H1 (cell line): ENCODE measurements around the gene ADGRG2. TPM values are rescaled to one million over a fixed set of nuclear protein-coding genes. Genes with fewer than 3 reads are reported as not detected.

ENCODE experiments used
- ASH2L ChIP-seq: fragments of 200-600, 300-600 bp; sonication (generic); IDR thresholded peaks from one replicate; pipeline ENCODE4 v1.7.1; 2017; ENCODE audit warnings: low read length
- CBX5 ChIP-seq: fragments of 300-800, 300-1000 bp; sonication (generic); IDR thresholded peaks from 2 replicates; pipeline ENCODE4 v1.7.1; 2016; ENCODE audit warnings: antibody characterized with exemption, low read length, low read depth
- E2F6 ChIP-seq: IDR thresholded peaks from 2 replicates; pipeline ENCODE4 v1.6.1; 2012; ENCODE audit warnings: inconsistent platforms
- GABPA ChIP-seq: IDR thresholded peaks from 2 replicates; pipeline ENCODE4 v1.6.1; 2011; ENCODE audit warnings: mild to moderate bottlenecking, low read length, moderate library complexity, borderline replicate concordance; ENCODE audit not compliant: insufficient read depth
- POLR2AphosphoS5 ChIP-seq: IDR thresholded peaks from 2 replicates; pipeline ENCODE4 v1.6.1; 2011; ENCODE audit warnings: low read depth, low read length
- RFX5 ChIP-seq: IDR thresholded peaks from 2 replicates; pipeline ENCODE4 v1.6.1; 2011; ENCODE audit warnings: low read depth, low read length, improper control_type of control experiment, borderline replicate concordance
- RXRA ChIP-seq: IDR thresholded peaks from 2 replicates; pipeline ENCODE4 v1.6.1; 2011; ENCODE audit warnings: low read depth, mild to moderate bottlenecking, low read length, moderate library complexity; ENCODE audit not compliant: insufficient read depth
- SP1 ChIP-seq: IDR thresholded peaks from 2 replicates; pipeline ENCODE4 v1.6.1; 2011; ENCODE audit warnings: low read depth, low read length
- TAF1 ChIP-seq: IDR thresholded peaks from 2 replicates; pipeline ENCODE4 v1.6.1; 2011; ENCODE audit warnings: mild to moderate bottlenecking, low read depth, low read length
- USF2 ChIP-seq: IDR thresholded peaks from 2 replicates; pipeline ENCODE4 v1.6.1; 2011; ENCODE audit warnings: low read length, improper control_type of control experiment
- polyA plus RNA-seq, 7 experiments: library from polyadenylated mRNA; depleted of rRNA in 3 of 7; stranded (reverse) in 5 of 7; unstranded in 2 of 7; fragments of >200 nt in 5 of 7; fragments of 200-250 nt in 2 of 7; gene quantifications; 1 replicate in 5 of 7; 2 replicates in 1 of 7; 4 replicates in 1 of 7; pipeline versions ENCODE4 v1.2.1 to v1.2.3, GENCODE V29; 2011 to 2013; ENCODE audit warnings: missing spikeins in 2 of 7, mixed read lengths in 2 of 7
- total RNA-seq: library from RNA; stranded (reverse); fragmentation: NEBNext Ultra II Directional; extraction: Animal tissue kit (Norgen Biotek cat#: 25700); gene quantifications from 2 replicates; pipeline ENCODE4 v1.2.1, GENCODE V29; 2021

Gene ADGRG2
- total and polyA plus RNA-seq, 2 of the 8 experiments (the other 6 are each of a cell fraction or from before 2014, with no cell fraction given): 8.9 to 13.3 TPM

GRCh38 chrX:18973527-18974192, 148.6 kb downstream of the ADGRG2 start (continued):
- TF ChIP-seq USF2 (no peak), RXRA (no peak), TAF1 (no peak), ASH2L (no peak), RFX5 (no peak), POLR2AphosphoS5 (no peak), E2F6 (no peak), GABPA (no peak), SP1 (no peak), CBX5 (no peak)
